SJSA1 (cell line): ENCODE data around the gene PROC. TPM values are rescaled to one million over a fixed set of nuclear protein-coding genes. Genes with fewer than 3 reads are reported as not detected.

ENCODE experiments used
- DNase-seq, 2 experiments: peaks; one replicate each; pipeline ENCODE4 v3.0.0-alpha.2; 2015 to 2020; ENCODE audit warnings: low spot score in 2 of 2, low read depth in 1 of 2
- H3K27ac ChIP-seq: fragments of 250-450 bp; sonication (Bioruptor Pico); 2 replicates; pipeline ENCODE4 v1.5.1; 2020; ENCODE audit warnings: mild to moderate bottlenecking, moderate library complexity
- H3K27me3 ChIP-seq: fragments of 250-450 bp; sonication (Bioruptor Pico); replicated peaks from 2 replicates; pipeline ENCODE4 v1.5.1; 2020; ENCODE audit warnings: mild to moderate bottlenecking, moderate library complexity
- H3K36me3 ChIP-seq: fragments of 250-450 bp; sonication (Bioruptor Pico); 2 replicates; pipeline ENCODE4 v1.5.1; 2020; ENCODE audit warnings: mild to moderate bottlenecking
- H3K4me1 ChIP-seq: fragments of 250-450 bp; sonication (Bioruptor Pico); replicated peaks from 2 replicates; pipeline ENCODE4 v1.6.1; 2021; ENCODE audit warnings: mild to moderate bottlenecking
- H3K4me3 ChIP-seq: fragments of 250-450 bp; sonication (Bioruptor Pico); 2 replicates; pipeline ENCODE4 v1.5.1; 2020; ENCODE audit warnings: mild to moderate bottlenecking
- H3K9me3 ChIP-seq: fragments of 250-450 bp; sonication (Bioruptor Pico); replicated peaks from 2 replicates; pipeline ENCODE4 v1.5.1; 2020; ENCODE audit warnings: mild to moderate bottlenecking
- total RNA-seq: library from RNA; depleted of rRNA; stranded (reverse); fragments of >200 nt; shearing (Covaris generic); gene quantifications from 2 replicates; pipeline ENCODE4 v1.2.3, GENCODE V29; 2014

Gene PROC
- total RNA-seq, 1 experiment from 2014 or later = 0.63 TPM

GRCh38 chr2:127387655-127388422 lies 30.4 kb upstream of the PROC start, which contains the start of gene MAP3K2:
MAP3K2 (minus strand) TSS chr2:127387975; CDS start chr2:127343129, 44,846 bp downstream.
- H3K27me3 ChIP-seq = no peaks in the 10 kb centered on the region
- peak; percentile 91 to 94 for DNase-seq
- H3K36me3 ChIP-seq = peaks cover 9% of the 10 kb centered on the region
- peaks cover 28% of the 10 kb centered on the region for H3K4me1 ChIP-seq
- H3K4me3 ChIP-seq = peak within 1 kb of the TSS; percentile 99
- peaks cover 2% of the 10 kb centered on the region; the same call in 1 of the 2 replicates for H3K9me3 ChIP-seq
- H3K27ac ChIP-seq = peak within 1 kb of the TSS; percentile 98

DNA sequence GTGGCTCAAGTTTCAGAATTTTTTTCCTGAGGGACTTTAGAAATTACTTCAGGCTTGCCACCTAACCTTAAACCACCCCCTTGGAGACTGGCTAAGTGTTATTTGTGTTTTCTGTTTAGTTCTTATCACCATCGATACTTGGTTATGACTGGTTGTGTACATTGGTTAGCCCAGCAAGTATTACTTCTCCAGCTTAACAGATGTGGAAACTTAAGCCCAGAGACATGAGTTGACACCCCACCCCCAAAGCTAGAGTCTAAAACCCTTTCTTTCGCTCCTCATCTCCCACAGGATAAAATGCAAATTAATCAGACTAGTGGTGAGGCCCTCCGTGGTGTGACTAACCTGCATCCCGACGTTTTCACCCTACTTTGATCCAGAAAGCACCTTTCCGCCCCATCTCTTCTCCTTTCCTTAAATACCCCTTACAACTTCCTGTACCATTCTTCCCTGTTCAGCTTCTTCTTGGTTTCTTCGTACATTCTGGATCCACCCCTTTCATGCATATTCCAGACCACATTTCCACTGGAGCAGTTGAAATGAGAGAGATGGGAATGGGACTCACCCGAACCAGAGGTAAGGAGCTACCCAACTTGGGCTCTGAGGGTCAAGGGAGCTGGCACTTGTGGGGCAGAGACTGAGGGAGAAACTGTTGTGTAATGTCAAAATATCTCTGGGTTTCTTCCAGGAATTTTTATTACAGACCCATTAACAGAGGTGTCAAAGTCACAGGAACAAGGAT lies 29.6 kb upstream of the PROC start:
- peak overlapping the region; percentile 46 for H3K27ac ChIP-seq
- peaks cover 2% of the 10 kb centered on the region; the same call in 1 of the 2 replicates for H3K9me3 ChIP-seq
- DNase-seq = no peak

GRCh38 chr2:127389778-127390435 lies 28.3 kb upstream of the PROC start:
- peak in 1 of 2 experiments; percentile 16 for DNase-seq
- Histone ChIP-seq H3K9me3 (peaks cover 2% of the 10 kb centered on the region; the same call in 1 of the 2 replicates), H3K27me3 (no peaks in the 10 kb centered on the region), H3K36me3 (peaks cover 7% of the 10 kb centered on the region), H3K4me3 (no peak overlapping the region), H3K4me1 (peaks cover 27% of the 10 kb centered on the region), H3K27ac (no peak overlapping the region)

More for the DNA sequence above, 29.6 kb upstream of the PROC start:
- H3K27me3 ChIP-seq = no peaks in the 10 kb centered on the region
- H3K4me1 ChIP-seq = peaks cover 29% of the 10 kb centered on the region
- peak overlapping the region; percentile 99 for H3K4me3 ChIP-seq
- H3K36me3 ChIP-seq = peaks cover 9% of the 10 kb centered on the region

- no peaks in the 10 kb centered on the region for H3K27me3 ChIP-seq
- H3K4me1 ChIP-seq = peaks cover 13% of the 10 kb centered on the region
- H3K27ac ChIP-seq = no peak overlapping the region
- H3K4me3 ChIP-seq = no peak overlapping the region
- DNase-seq = peak in 1 of 2 experiments; percentile 5
- H3K9me3 ChIP-seq = peaks cover 2% of the 10 kb centered on the region; the same call in 1 of the 2 replicates
- peaks cover 5% of the 10 kb centered on the region for H3K36me3 ChIP-seq
Observed at GRCh38 chr2:127392133-127392827, 25.9 kb upstream of the PROC start.

- Histone ChIP-seq H3K27ac (no peak overlapping the region), H3K36me3 (no peaks in the 10 kb centered on the region), H3K4me3 (no peak overlapping the region), H3K27me3 (no peaks in the 10 kb centered on the region), H3K4me1 (peaks cover 19% of the 10 kb centered on the region), H3K9me3 (no peaks in the 10 kb centered on the region)
- peak in 1 of 2 experiments; percentile 5 for DNase-seq
Observed at GRCh38 chr2:127392828-127393578, 25.2 kb upstream of the PROC start.

DNA sequence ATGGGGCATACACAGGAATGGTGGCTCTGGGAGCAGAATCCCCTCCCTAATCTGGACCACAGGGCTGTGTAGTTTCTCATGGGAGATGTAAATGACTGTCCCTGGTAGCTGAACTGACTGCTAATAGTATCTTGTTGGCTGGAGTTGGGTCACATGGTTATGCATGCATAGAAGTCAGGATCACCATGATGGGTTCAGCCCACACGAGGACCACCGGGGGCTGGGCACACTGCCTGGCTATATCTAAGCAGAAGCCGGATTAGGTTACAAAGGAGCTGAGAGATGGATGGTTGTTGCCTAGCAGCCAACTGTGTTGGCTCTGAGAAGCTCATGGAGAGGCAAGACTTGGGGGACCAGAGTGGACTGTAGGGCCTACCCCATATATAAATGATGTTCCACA lies 23.7 kb upstream of the PROC start:
- Histone ChIP-seq H3K27me3 (no peaks in the 10 kb centered on the region), H3K9me3 (no peaks in the 10 kb centered on the region), H3K4me1 (peaks cover 20% of the 10 kb centered on the region), H3K27ac (no peak overlapping the region), H3K36me3 (no peaks in the 10 kb centered on the region), H3K4me3 (no peak overlapping the region)
- peak in 1 of 2 experiments; percentile 31 for DNase-seq

GRCh38 chr2:127397568-127398238 lies 20.5 kb upstream of the PROC start:
- H3K27me3 ChIP-seq = no peaks in the 10 kb centered on the region
- H3K4me3 ChIP-seq = no peak overlapping the region
- no peaks in the 10 kb centered on the region for H3K9me3 ChIP-seq
- no peaks in the 10 kb centered on the region for H3K36me3 ChIP-seq
- no peak for DNase-seq
- peaks cover 19% of the 10 kb centered on the region for H3K4me1 ChIP-seq
- no peak overlapping the region for H3K27ac ChIP-seq

DNA sequence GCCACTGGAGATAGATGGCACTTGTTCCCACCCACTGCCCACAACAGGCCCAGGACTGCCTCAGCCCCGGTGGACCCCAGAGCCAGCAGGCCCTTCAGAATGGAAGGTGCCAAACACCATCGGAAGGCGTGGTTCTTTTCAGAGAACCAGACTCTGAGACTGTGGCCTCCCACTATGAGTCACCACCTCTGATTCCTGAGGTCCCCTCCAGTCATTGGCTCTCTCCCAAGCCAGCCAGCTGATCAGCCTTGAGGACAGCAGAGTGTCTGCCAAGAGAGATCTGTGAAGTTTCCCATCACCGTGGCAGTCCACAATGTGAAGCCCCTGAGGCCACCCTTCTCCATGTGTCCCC lies 20.0 kb upstream of the PROC start:
- Histone ChIP-seq H3K36me3 (no peaks in the 10 kb centered on the region), H3K4me3 (no peak overlapping the region), H3K27ac (no peak overlapping the region), H3K9me3 (no peaks in the 10 kb centered on the region), H3K27me3 (no peaks in the 10 kb centered on the region), H3K4me1 (peaks cover 16% of the 10 kb centered on the region)
- DNase-seq = peak; percentile 81 to 96

- DNase-seq = no peak
- no peaks in the 10 kb centered on the region for H3K9me3 ChIP-seq
Observed at GRCh38 chr2:127400533-127400896, 17.7 kb upstream of the PROC start.

GRCh38 chr2:127400897-127401756 lies 17.1 kb upstream of the PROC start:
- Histone ChIP-seq H3K9me3 (no peaks in the 10 kb centered on the region), H3K4me3 (no peak overlapping the region), H3K36me3 (no peaks in the 10 kb centered on the region), H3K27me3 (no peaks in the 10 kb centered on the region), H3K4me1 (peaks cover 16% of the 10 kb centered on the region), H3K27ac (no peak overlapping the region)
- no peak for DNase-seq

More at GRCh38 chr2:127400533-127400896, 17.7 kb upstream of the PROC start:
- Histone ChIP-seq H3K27me3 (no peaks in the 10 kb centered on the region), H3K36me3 (no peaks in the 10 kb centered on the region), H3K27ac (no peak overlapping the region), H3K4me1 (peaks cover 16% of the 10 kb centered on the region), H3K4me3 (no peak overlapping the region)

DNA sequence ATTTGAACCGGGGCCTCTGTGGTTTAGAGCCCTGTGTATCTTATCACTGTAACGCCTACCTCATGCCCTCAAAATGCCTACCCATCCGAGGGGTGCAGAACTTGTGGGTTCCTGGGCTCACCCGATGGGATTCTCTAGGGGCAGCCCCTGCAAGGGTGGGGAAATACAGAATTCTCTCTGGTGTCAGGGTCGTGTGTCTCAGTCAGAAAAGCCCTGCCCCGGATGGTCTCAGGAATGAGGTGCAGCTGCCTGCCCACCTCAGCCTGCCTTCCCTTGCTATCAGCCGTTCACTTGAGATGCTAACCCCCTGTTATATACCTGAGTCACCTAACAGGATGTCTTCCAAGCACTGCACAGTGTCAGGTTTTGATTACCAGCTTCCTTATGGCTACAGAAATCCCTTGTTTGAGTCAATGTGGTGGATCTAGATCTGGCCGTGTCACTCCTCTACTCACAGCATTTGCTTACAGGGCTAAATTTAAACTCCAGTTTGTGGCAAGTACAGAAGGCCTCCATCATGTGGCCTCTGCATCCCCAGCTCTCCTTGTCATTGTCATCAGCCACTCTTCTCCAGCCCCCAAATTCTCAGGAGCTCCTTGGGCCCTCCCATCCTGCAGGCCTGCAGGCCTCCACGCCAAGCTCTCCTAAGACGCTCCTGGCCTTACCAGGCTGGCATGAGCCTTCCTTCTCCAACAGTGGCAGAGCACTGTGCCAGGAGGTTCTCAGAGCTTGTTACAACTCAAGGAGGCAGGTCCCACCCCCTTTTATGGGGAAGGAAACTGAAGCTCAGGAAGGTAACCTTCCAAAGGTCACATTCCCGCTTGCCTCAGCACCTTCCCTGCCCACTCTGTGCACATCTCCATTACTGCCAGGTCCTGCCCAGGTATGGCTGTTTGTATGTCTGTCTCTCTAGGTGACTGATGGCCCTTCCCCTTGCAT lies 16.2 kb upstream of the PROC start:
- DNase-seq = no peak
- no peaks in the 10 kb centered on the region for H3K9me3 ChIP-seq
- no peaks in the 10 kb centered on the region for H3K27me3 ChIP-seq
- H3K36me3 ChIP-seq = no peaks in the 10 kb centered on the region
- H3K27ac ChIP-seq = no peak overlapping the region
- peaks cover 17% of the 10 kb centered on the region for H3K4me1 ChIP-seq
- H3K4me3 ChIP-seq = no peak overlapping the region
